Esophagus muscularis mucosa (tissue), 4 donors: ENCODE results near the gene GDPGP1. TPM values are rescaled to one million over a fixed set of nuclear protein-coding genes. Genes with fewer than 3 reads are reported as not detected.

Experiments
- DNase-seq: peaks from one replicate; pipeline ENCODE4 v3.0.0-alpha.2; 2017; ENCODE audit errors: extremely low spot score
- H3K27ac ChIP-seq, 4 donors: fragments of 200-600 bp; sonication (generic); replicated peaks in 1 of 4; 1 replicate in 3 of 4; 2 replicates in 1 of 4; pipeline ENCODE4 v1.5.1; 2016 to 2019; ENCODE audit warnings: mild to moderate bottlenecking in 1 of 4
- H3K27me3 ChIP-seq, 4 donors: fragments of 200-600 bp; sonication (generic); one replicate each; pipeline versions ENCODE4 v1.5.1 to v1.6.0; 2016 to 2019
- H3K36me3 ChIP-seq, 4 donors: fragments of 200-600 bp; sonication (generic); one replicate each; pipeline ENCODE4 v1.5.1; 2016 to 2019
- H3K4me1 ChIP-seq, 4 donors: fragments of 200-600 bp; sonication (generic); one replicate each; pipeline ENCODE4 v1.5.1; 2016 to 2019
- H3K4me3 ChIP-seq, 4 donors: fragments of 200-600 bp; sonication (generic); 1 replicate in 2 of 4; 2 replicates in 2 of 4; pipeline ENCODE4 v1.5.1; 2016 to 2019; ENCODE audit warnings: mild to moderate bottlenecking in 4 of 4, moderate library complexity in 1 of 4
- H3K9me3 ChIP-seq, 4 donors: fragments of 200-600 bp; sonication (generic); 1 replicate in 3 of 4; 2 replicates in 1 of 4; pipeline ENCODE4 v1.5.1; 2016 to 2019
- EP300 ChIP-seq: sonication (generic); formaldehyde crosslinking; IDR thresholded peaks from one replicate; pipeline ENCODE4 v1.6.1; 2017; ENCODE audit warnings: antibody characterized with exemption
- POLR2A ChIP-seq: fragments of 450-650 bp; IDR thresholded peaks from one replicate; pipeline ENCODE4 v1.6.1; 2017; ENCODE audit warnings: antibody characterized with exemption, moderate library complexity, mild to moderate bottlenecking, low read depth
- POLR2AphosphoS5 ChIP-seq, 2 donors: sonication (generic); formaldehyde crosslinking; IDR thresholded peaks; one replicate each; pipeline ENCODE4 v1.6.1; 2017; ENCODE audit warnings: antibody characterized with exemption in 2 of 2
- WGBS: methylation state at CpG from one replicate; pipeline ENCODE4 v1.1.5; 2018; 5-methylcytosine and 5-hydroxymethylcytosine counted together
- intact Hi-C: fragments of 100-400 bp; cut with DNase I; formaldehyde crosslinking; loops from one replicate; pipeline ENCODE4 v1.15.1; 2023
- total RNA-seq, 4 donors: library from RNA; depleted of rRNA; stranded (reverse); fragments of >200 nt; gene quantifications; one replicate each; pipeline versions ENCODE4 v1.1.0 to v1.2.1, GENCODE V29; 2016
- TF ChIP-seq, protein P1 (sequence below), 3 experiments: fragments of 200-600 bp in 2 of 3; fragments of 450-650 bp in 1 of 3; sonication (generic) in 2 of 3; IDR thresholded peaks; one replicate each; pipeline ENCODE4 v1.5.1; 2017 to 2019; ENCODE audit warnings: antibody characterized with exemption in 3 of 3, mild to moderate bottlenecking in 2 of 3, moderate library complexity in 1 of 3

GDPGP1 gene
- total RNA-seq, 4 donors from 2014 or later, result 3.8 to 7.4 (median 5.3) TPM

DNA sequence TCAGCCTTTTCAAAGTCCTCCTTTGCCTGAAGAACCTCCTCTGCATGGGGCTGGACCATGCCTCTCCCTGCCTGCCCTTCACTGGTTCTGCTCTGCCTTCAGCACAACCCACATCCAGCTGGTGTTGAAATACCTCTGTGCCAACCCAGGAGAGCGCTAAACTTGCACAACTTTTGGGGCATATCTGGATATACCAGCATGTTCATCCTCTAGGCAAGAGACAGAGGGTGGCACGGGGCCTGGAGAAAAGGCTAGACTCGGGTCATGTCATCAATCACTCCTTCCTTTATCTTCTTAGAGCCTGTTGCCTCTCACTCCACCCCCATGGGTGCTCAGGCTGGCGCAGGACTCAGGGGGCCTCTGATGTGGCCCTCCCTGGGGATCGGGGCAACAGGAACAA is 28.1 kb upstream of the GDPGP1 start:
- DNase-seq, result no peak

DNA sequence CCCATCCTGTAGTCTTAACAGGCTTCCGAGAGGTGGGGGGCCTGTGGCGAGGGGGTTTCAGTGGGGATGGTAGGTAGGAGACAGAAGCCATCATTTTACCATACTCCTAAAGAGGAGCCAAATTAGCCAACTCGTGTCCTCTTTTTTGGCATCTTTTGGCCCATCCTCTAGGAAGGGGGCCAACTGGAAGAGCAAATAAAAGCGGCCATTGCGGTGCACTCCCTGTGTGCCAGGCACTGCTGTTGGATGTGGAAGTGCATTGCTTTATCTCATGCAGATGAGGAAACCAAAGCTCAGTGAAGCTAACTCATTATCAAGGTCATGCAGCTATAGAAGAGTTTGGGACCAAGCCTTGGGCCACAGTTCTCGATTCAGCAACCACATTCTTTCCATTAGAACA is 26.8 kb upstream of the GDPGP1 start:
- intact Hi-C loops, result no loop called here
- H3K27me3 ChIP-seq, result no peaks in the 10 kb centered on the region
- H3K9me3 ChIP-seq, result no peaks in the 10 kb centered on the region
- no peak overlapping the region for H3K4me3 ChIP-seq
- TF ChIP-seq, protein P1, sequence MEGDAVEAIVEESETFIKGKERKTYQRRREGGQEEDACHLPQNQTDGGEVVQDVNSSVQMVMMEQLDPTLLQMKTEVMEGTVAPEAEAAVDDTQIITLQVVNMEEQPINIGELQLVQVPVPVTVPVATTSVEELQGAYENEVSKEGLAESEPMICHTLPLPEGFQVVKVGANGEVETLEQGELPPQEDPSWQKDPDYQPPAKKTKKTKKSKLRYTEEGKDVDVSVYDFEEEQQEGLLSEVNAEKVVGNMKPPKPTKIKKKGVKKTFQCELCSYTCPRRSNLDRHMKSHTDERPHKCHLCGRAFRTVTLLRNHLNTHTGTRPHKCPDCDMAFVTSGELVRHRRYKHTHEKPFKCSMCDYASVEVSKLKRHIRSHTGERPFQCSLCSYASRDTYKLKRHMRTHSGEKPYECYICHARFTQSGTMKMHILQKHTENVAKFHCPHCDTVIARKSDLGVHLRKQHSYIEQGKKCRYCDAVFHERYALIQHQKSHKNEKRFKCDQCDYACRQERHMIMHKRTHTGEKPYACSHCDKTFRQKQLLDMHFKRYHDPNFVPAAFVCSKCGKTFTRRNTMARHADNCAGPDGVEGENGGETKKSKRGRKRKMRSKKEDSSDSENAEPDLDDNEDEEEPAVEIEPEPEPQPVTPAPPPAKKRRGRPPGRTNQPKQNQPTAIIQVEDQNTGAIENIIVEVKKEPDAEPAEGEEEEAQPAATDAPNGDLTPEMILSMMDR (IDR thresholded peaks at IDR 0.05), result no peak
- TF ChIP-seq POLR2A, result no peak
- TF ChIP-seq EP300, result no peak
- no peak for TF ChIP-seq POLR2AphosphoS5 (IDR thresholded peaks at IDR 0.05)
- DNase-seq, result no peak
- no peak overlapping the region for H3K27ac ChIP-seq
- WGBS, result 94% methylated on average over 6 of the region's 6 CpGs
- peaks cover 59 to 83% (median 77%) of the 10 kb centered on the region in 4 donors for H3K4me1 ChIP-seq
- H3K36me3 ChIP-seq, result peaks cover 0 to 43% (median 26%) of the 10 kb centered on the region in 4 donors

More for the DNA sequence above, 28.1 kb upstream of the GDPGP1 start:
- H3K9me3 ChIP-seq, result no peaks in the 10 kb centered on the region
- no peaks in the 10 kb centered on the region for H3K27me3 ChIP-seq
- peaks cover 53 to 78% (median 74%) of the 10 kb centered on the region in 4 donors for H3K4me1 ChIP-seq
- intact Hi-C loops, result no loop called here
- TF ChIP-seq POLR2AphosphoS5 (IDR thresholded peaks at IDR 0.05), result no peak
- TF ChIP-seq, protein P1 (IDR thresholded peaks at IDR 0.05), result no peak
- TF ChIP-seq EP300, result no peak
- no peak for TF ChIP-seq POLR2A
- 79% methylated on average over 5 of the region's 5 CpGs for WGBS
- H3K27ac ChIP-seq, result no peak overlapping the region
- H3K4me3 ChIP-seq, result no peak overlapping the region
- H3K36me3 ChIP-seq, result peaks cover 0 to 41% (median 25%) of the 10 kb centered on the region in 4 donors

DNA sequence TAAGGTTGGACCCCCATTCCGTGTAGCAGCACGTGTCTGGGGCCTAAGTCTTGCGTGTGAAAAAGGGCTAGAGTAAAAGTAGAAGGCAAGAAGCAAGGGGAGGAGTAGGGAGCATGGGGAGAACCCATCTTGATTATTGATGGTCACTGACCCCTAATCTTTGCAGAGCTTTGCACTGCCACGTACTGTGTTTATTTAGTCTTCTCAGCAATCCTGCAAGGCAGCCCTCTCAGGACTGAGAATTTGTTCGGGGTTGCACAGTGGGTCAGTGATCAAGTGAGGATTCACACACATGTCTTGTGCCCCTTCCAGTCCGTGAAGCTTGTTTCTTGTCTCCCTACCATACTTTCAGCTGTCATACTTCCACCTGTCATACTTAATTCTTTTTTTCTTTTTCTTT is 25.7 kb upstream of the GDPGP1 start:
- TF ChIP-seq, protein P1 (IDR thresholded peaks at IDR 0.05), result no peak
- TF ChIP-seq POLR2A, result no peak
- no peak for TF ChIP-seq POLR2AphosphoS5 (IDR thresholded peaks at IDR 0.05)
- H3K9me3 ChIP-seq, result no peaks in the 10 kb centered on the region
- no peak for DNase-seq
- intact Hi-C loops, result no loop called here
- peaks cover 0 to 45% (median 29%) of the 10 kb centered on the region in 4 donors for H3K36me3 ChIP-seq
- no peak overlapping the region for H3K27ac ChIP-seq
- no peak overlapping the region for H3K4me3 ChIP-seq
- H3K27me3 ChIP-seq, result no peaks in the 10 kb centered on the region
- H3K4me1 ChIP-seq, result peaks cover 66 to 83% (median 77%) of the 10 kb centered on the region in 4 donors
- WGBS, result 79% methylated on average over 6 of the region's 6 CpGs

DNA sequence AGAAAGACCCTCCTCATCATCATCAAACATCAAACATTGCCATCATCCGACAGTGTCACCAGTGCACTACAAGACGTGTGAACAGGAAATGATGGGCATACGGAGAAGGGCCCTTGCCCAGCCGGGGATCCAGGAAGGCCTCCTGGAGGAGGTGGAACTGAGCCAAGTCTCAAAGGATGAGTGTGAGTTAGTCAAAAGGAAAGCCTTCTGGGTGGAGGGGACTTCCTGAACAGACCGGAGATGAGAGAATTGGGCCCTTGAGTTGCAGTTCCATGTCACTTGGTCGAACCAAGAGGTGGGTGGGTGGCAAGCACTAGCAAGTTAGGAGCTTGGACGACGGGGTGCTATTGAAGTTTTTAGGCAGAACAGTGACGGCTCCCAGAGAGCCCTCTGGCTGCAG is 24.4 kb upstream of the GDPGP1 start:
- TF ChIP-seq EP300, result no peak
- Histone ChIP-seq H3K36me3 (peaks cover 0 to 42% (median 26%) of the 10 kb centered on the region in 4 donors), H3K4me1 (peaks cover 65 to 74% (median 70%) of the 10 kb centered on the region in 4 donors), H3K9me3 (no peaks in the 10 kb centered on the region), H3K4me3 (no peak overlapping the region), H3K27me3 (no peaks in the 10 kb centered on the region), H3K27ac (peak overlapping the region in 1 of 4 donors; percentile 54)
- intact Hi-C loops, result no loop called here
- DNase-seq, result no peak
- 59% methylated on average over 9 of the region's 9 CpGs for WGBS

DNA sequence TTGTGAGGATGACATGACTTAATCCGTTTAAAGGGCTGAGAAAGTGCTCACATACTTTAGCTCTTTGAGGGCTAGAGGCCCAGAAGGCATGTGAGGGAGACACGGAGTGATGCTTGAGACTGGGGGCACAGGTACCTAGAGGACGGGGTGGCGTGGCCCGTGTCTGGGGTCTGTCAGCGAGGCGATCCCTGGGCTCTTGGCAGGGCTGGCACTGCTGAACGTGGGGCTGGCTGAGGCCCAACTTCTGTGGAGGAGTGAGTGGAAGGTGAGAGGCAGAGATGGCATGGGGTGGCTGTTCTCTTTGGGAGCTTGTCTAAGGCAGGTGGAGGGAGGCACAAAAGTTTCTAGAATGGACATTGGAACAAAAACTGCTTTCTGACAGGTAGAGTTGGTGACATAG is 23.4 kb upstream of the GDPGP1 start:
- intact Hi-C loops, result no loop called here
- H3K9me3 ChIP-seq, result no peaks in the 10 kb centered on the region
- 73% methylated on average over 8 of the region's 8 CpGs for WGBS
- H3K4me3 ChIP-seq, result no peak overlapping the region
- H3K36me3 ChIP-seq, result peaks cover 0 to 38% (median 25%) of the 10 kb centered on the region in 4 donors
- no peak for DNase-seq
- no peak for TF ChIP-seq EP300
- TF ChIP-seq, protein P1 (IDR thresholded peaks at IDR 0.05), result no peak
- no peak for TF ChIP-seq POLR2A
- no peak for TF ChIP-seq POLR2AphosphoS5 (IDR thresholded peaks at IDR 0.05)
- H3K27ac ChIP-seq, result peak overlapping the region in 3 of 4 donors; percentile 41 to 57 (median 54)
- H3K27me3 ChIP-seq, result no peaks in the 10 kb centered on the region
- H3K4me1 ChIP-seq, result peaks cover 58 to 67% (median 64%) of the 10 kb centered on the region in 4 donors
